LNCaP clone FGC (cell line): Measurements from ENCODE around the gene EFNB1.

Experiments
- DNase-seq: peaks from one replicate; pipeline ENCODE4 v3.0.0-alpha.2; 2011; ENCODE audit warnings: low read depth
- H3K4me3 ChIP-seq: 2 replicates; pipeline ENCODE4 v1.5.1; 2011; ENCODE audit warnings: mild to moderate bottlenecking, low read depth, low read length, control low read depth
- TF ChIP-seq, protein P1 (sequence below): IDR thresholded peaks from 2 replicates; pipeline ENCODE4 v1.5.1; 2012; ENCODE audit warnings: mild to moderate bottlenecking; ENCODE audit not compliant: control insufficient read depth, insufficient read depth; ENCODE audit errors: extremely low read depth

The EFNB1 gene

GRCh38 chrX:68865300-68865699 lies 36.5 kb downstream of the EFNB1 start:
- TF ChIP-seq, protein P1, sequence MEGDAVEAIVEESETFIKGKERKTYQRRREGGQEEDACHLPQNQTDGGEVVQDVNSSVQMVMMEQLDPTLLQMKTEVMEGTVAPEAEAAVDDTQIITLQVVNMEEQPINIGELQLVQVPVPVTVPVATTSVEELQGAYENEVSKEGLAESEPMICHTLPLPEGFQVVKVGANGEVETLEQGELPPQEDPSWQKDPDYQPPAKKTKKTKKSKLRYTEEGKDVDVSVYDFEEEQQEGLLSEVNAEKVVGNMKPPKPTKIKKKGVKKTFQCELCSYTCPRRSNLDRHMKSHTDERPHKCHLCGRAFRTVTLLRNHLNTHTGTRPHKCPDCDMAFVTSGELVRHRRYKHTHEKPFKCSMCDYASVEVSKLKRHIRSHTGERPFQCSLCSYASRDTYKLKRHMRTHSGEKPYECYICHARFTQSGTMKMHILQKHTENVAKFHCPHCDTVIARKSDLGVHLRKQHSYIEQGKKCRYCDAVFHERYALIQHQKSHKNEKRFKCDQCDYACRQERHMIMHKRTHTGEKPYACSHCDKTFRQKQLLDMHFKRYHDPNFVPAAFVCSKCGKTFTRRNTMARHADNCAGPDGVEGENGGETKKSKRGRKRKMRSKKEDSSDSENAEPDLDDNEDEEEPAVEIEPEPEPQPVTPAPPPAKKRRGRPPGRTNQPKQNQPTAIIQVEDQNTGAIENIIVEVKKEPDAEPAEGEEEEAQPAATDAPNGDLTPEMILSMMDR: no peak
- no peak overlapping the region for H3K4me3 ChIP-seq
- DNase-seq: no peak

DNA sequence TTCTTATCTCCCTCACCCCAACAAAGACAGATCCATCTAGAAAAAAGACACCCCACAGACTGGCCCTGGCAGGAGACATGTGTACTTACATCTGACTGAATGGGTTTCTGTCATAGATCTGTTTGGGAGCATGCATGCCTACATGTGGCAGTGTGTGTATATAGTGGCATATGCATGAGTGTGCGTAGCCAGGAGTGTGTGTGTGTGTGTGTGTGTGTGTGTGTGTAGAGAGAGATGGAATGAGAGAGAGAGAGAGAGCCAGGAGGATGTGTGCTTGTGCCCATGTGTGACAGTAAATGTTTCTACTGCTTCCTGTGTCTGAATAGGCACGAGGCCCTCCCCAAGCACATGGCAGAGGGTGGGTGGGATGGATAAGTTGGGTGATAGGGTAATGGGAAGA lies 37.1 kb downstream of the EFNB1 start:
- no peak overlapping the region for H3K4me3 ChIP-seq
- TF ChIP-seq, protein P1: no peak
- no peak for DNase-seq

DNA sequence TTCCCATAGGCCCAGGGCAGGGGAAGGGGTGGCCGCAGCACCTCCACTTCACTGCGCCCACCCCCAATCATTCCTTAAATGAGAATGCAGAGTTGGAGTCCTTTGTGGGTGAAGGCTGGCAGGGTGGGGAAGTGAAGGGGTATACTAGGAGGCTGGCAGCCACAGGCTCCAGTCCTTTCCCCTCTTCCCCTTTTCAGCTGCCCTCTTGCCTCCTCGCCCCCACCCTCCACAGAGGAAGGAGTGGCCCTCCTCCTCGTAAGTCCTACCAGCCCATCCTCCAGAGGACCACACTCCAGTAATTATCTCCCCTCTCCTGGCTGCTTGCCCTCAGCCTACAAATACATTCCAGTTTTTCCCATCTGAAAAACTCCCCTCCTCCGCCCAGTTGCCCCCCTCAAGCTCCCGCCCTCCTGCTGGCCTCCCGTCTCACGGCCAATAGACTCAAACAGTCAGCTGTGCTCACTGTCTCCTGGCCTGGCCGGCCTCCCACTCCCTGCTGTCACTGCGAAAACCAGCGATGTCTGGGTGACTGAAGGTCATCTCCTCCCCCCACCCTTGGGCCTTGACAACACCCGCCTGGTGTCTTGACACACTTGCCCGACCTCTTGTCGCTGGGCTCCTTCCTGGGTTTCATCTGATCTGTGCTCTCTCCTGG lies 38.8 kb downstream of the EFNB1 start:
- DNase-seq: no peak
- H3K4me3 ChIP-seq: no peak overlapping the region
- TF ChIP-seq, protein P1: no peak

DNA sequence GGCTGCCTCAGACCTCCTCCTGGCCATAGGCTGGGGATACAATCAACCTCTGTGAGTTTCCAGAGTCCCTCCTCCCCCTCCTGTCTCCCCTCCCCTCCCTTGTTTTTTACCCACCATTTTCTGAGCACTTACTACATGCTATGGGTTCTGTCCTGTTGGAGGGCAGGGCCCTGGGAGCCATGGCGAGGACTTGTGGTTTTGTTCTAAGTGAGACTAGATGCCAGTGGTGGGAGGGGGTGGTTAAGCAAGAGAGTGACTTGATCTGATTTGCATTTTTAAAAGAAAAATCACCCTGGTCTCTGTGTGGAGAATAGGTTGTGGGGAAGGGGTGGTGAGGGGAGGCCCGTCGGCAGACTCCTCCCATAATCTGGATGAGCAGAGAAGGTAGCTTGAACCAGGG lies 39.5 kb downstream of the EFNB1 start:
- H3K4me3 ChIP-seq: no peak overlapping the region
- no peak for DNase-seq
- TF ChIP-seq, protein P1: no peak

- no peak overlapping the region for H3K4me3 ChIP-seq
- DNase-seq: no peak
- TF ChIP-seq, protein P1: no peak
Observed at GRCh38 chrX:68868902-68869800, 40.3 kb downstream of the EFNB1 start.

GRCh38 chrX:68870357-68870756 lies 41.5 kb downstream of the EFNB1 start:
- TF ChIP-seq, protein P1: no peak
- no peak overlapping the region for H3K4me3 ChIP-seq
- DNase-seq: no peak
